Mucosa of rectum (tissue), 2 donors: Measurements from ENCODE around the gene MAF.

Experiments
- H3K27ac ChIP-seq, 2 donors: one replicate each; pipeline ENCODE4 v1.7.0; 2013; ENCODE audit warnings: inconsistent platforms in 2 of 2, low read depth in 2 of 2, low read length in 2 of 2
- H3K27me3 ChIP-seq, 2 donors: one replicate each; pipeline ENCODE4 v1.7.0; 2013; ENCODE audit warnings: low read length in 2 of 2; ENCODE audit not compliant: control insufficient read depth in 2 of 2, insufficient read depth in 2 of 2
- H3K36me3 ChIP-seq, 2 donors: one replicate each; pipeline ENCODE4 v1.7.0; 2013; ENCODE audit warnings: low read length in 2 of 2; ENCODE audit not compliant: control insufficient read depth in 2 of 2, insufficient read depth in 2 of 2
- H3K4me1 ChIP-seq, 2 donors: one replicate each; pipeline ENCODE4 v1.7.0; 2013; ENCODE audit warnings: low read length in 2 of 2, mild to moderate bottlenecking in 1 of 2; ENCODE audit not compliant: control insufficient read depth in 2 of 2, insufficient read depth in 2 of 2
- H3K4me3 ChIP-seq, 2 donors: one replicate each; pipeline ENCODE4 v1.7.0; 2013; ENCODE audit warnings: low read length in 2 of 2
- H3K9ac ChIP-seq, 2 donors: one replicate each; pipeline ENCODE4 v1.7.0; 2013; ENCODE audit warnings: low read length in 2 of 2, low read depth in 1 of 2, mild to moderate bottlenecking in 1 of 2
- H3K9me3 ChIP-seq, 2 donors: one replicate each; pipeline ENCODE4 v1.7.0; 2013; ENCODE audit warnings: low read length in 2 of 2; ENCODE audit not compliant: control insufficient read depth in 2 of 2
- donor health status: healthy.
- donor health status: Normal muscosa, but diverticular disease.

Gene MAF

GRCh38 chr16:79600638-79601091 lies at the start of gene MAF:
Gene MAF (minus strand): TSS chr16:79600737. CDS start chr16:79599902, 835 bp downstream.
- Histone ChIP-seq H3K4me1 (peaks cover 8 to 19% of the 10 kb centered on the region in 2 donors), H3K36me3 (no peaks in the 10 kb centered on the region), H3K9me3 (no peaks in the 10 kb centered on the region), H3K9ac (peak within 1 kb of the TSS; percentile 81 to 84), H3K4me3 (peak within 1 kb of the TSS; percentile 83 to 84), H3K27me3 (peaks cover 18 to 23% of the 10 kb centered on the region in 2 donors), H3K27ac (peak within 1 kb of the TSS; percentile 87 to 90)

GRCh38 chr16:79648826-79649225 lies 48.3 kb upstream of the MAF start:
- H3K27me3 ChIP-seq: no peaks in the 10 kb centered on the region
- no peak overlapping the region for H3K27ac ChIP-seq
- no peak overlapping the region for H3K4me3 ChIP-seq
- peaks cover 0 to 3% of the 10 kb centered on the region in 2 donors for H3K4me1 ChIP-seq
- no peaks in the 10 kb centered on the region for H3K9me3 ChIP-seq
- no peak overlapping the region for H3K9ac ChIP-seq
- H3K36me3 ChIP-seq: no peaks in the 10 kb centered on the region

GRCh38 chr16:79647586-79647985 lies 47.0 kb upstream of the MAF start:
- H3K9me3 ChIP-seq: no peaks in the 10 kb centered on the region
- H3K9ac ChIP-seq: no peak overlapping the region
- no peaks in the 10 kb centered on the region for H3K27me3 ChIP-seq
- no peak overlapping the region for H3K4me3 ChIP-seq
- H3K27ac ChIP-seq: no peak overlapping the region
- peaks cover 0 to 3% of the 10 kb centered on the region in 2 donors for H3K4me1 ChIP-seq
- no peaks in the 10 kb centered on the region for H3K36me3 ChIP-seq

GRCh38 chr16:79645701-79646100 lies 45.2 kb upstream of the MAF start:
- no peak overlapping the region for H3K9ac ChIP-seq
- H3K4me1 ChIP-seq: peaks cover 0 to 3% of the 10 kb centered on the region in 2 donors
- H3K27ac ChIP-seq: no peak overlapping the region
- no peaks in the 10 kb centered on the region for H3K9me3 ChIP-seq
- H3K36me3 ChIP-seq: no peaks in the 10 kb centered on the region
- H3K4me3 ChIP-seq: no peak overlapping the region
- no peaks in the 10 kb centered on the region for H3K27me3 ChIP-seq

GRCh38 chr16:79644971-79645667 lies 44.6 kb upstream of the MAF start:
- Histone ChIP-seq H3K27ac (no peak overlapping the region), H3K4me3 (no peak overlapping the region), H3K4me1 (peaks cover 0 to 3% of the 10 kb centered on the region in 2 donors), H3K9me3 (no peaks in the 10 kb centered on the region), H3K36me3 (no peaks in the 10 kb centered on the region), H3K27me3 (no peaks in the 10 kb centered on the region), H3K9ac (no peak overlapping the region)

GRCh38 chr16:79642652-79643051 lies 42.1 kb upstream of the MAF start:
- Histone ChIP-seq H3K36me3 (no peaks in the 10 kb centered on the region), H3K9me3 (no peaks in the 10 kb centered on the region), H3K27ac (no peak overlapping the region), H3K9ac (no peak overlapping the region), H3K4me1 (peaks cover 0 to 3% of the 10 kb centered on the region in 2 donors), H3K27me3 (no peaks in the 10 kb centered on the region), H3K4me3 (no peak overlapping the region)

GRCh38 chr16:79640513-79641360 lies 40.2 kb upstream of the MAF start:
- Histone ChIP-seq H3K9ac (no peak overlapping the region), H3K36me3 (no peaks in the 10 kb centered on the region), H3K27me3 (no peaks in the 10 kb centered on the region), H3K4me1 (peaks cover 0 to 3% of the 10 kb centered on the region in 2 donors), H3K9me3 (no peaks in the 10 kb centered on the region), H3K27ac (no peak overlapping the region), H3K4me3 (peak overlapping the region in 1 of 2 donors; percentile 39)

GRCh38 chr16:79639576-79640311 lies 39.2 kb upstream of the MAF start:
- H3K36me3 ChIP-seq: no peaks in the 10 kb centered on the region
- no peaks in the 10 kb centered on the region for H3K27me3 ChIP-seq
- no peak overlapping the region for H3K27ac ChIP-seq
- H3K9me3 ChIP-seq: no peaks in the 10 kb centered on the region
- H3K9ac ChIP-seq: no peak overlapping the region
- peaks cover 0 to 3% of the 10 kb centered on the region in 2 donors for H3K4me1 ChIP-seq
- H3K4me3 ChIP-seq: no peak overlapping the region

GRCh38 chr16:79638386-79638785 lies 37.8 kb upstream of the MAF start:
- Histone ChIP-seq H3K4me3 (no peak overlapping the region), H3K27me3 (no peaks in the 10 kb centered on the region), H3K9ac (no peak overlapping the region), H3K36me3 (no peaks in the 10 kb centered on the region), H3K9me3 (no peaks in the 10 kb centered on the region), H3K27ac (no peak overlapping the region), H3K4me1 (peaks cover 0 to 3% of the 10 kb centered on the region in 2 donors)

- Histone ChIP-seq H3K9me3 (no peaks in the 10 kb centered on the region), H3K36me3 (no peaks in the 10 kb centered on the region), H3K27ac (no peak overlapping the region), H3K9ac (no peak overlapping the region), H3K4me3 (no peak overlapping the region), H3K4me1 (no peaks in the 10 kb centered on the region), H3K27me3 (no peaks in the 10 kb centered on the region)
Measured at GRCh38 chr16:79635488-79635887, 35.0 kb upstream of the MAF start.
